ENCODE measurements around the gene FGFBP3. TPM values are rescaled to one million over a fixed set of nuclear protein-coding genes. Genes with fewer than 3 reads are reported as not detected.

The FGFBP3 gene
- total RNA-seq, 1 donor from 2014 or later, result 0.65 TPM

DNA sequence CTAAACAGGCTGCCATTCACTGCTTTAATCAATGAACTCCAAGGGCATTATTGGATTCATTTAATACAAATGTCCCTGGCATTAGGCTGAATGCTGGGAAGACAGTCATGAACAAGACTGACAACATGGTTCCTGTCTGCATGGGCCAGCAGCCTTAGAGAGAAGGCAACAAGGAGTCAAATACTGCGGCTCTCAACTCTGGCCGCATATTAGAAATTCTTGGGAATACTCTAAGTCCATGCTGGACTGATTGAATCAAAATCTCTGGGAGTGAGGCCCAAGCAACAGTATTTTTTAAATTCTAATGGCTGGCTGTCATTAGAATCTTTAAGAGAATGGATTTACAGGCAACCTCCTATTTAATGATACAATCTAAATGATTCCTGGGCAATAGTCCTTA is 34.1 kb downstream of the FGFBP3 start:
- DNase-seq (ENCODE audit: low spot score), result no peak
- intact Hi-C loops (cut with DNase I), result no loop called here

- intact Hi-C loops (cut with DNase I), result no loop called here
- no peak for DNase-seq (ENCODE audit: low spot score)
Observed at GRCh38 chr10:91865562-91866081, 43.7 kb downstream of the FGFBP3 start.

GRCh38 chr10:91864744-91865143 is 44.5 kb downstream of the FGFBP3 start:
- DNase-seq (ENCODE audit: low spot score), result no peak
- intact Hi-C loops (cut with DNase I), result no loop called here

DNA sequence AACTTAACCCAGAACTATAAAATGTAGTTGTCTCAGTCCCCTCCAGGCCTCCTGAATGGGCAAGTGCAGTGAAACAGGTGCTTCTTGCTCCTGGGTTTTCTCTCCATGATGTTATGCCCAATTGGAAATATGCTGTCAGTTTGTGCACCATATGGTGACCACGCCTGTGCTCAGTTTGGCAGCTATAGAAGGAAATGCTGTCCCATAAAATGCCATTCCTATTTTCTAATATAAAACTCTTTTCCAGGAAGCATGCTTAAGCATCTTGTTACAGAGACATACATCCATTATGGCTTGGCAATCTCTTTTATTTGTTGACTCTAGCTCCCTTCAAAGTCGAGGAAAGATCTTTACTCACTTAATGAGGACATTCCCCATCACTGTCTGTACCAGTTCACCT is 45.2 kb downstream of the FGFBP3 start:
- intact Hi-C loops (cut with DNase I), result no loop called here
- DNase-seq (ENCODE audit: low spot score), result no peak

GRCh38 chr10:91860885-91861284 is 48.4 kb downstream of the FGFBP3 start:
- no peak for DNase-seq (ENCODE audit: low spot score)
- intact Hi-C loops (cut with DNase I), result no loop called here

DNA sequence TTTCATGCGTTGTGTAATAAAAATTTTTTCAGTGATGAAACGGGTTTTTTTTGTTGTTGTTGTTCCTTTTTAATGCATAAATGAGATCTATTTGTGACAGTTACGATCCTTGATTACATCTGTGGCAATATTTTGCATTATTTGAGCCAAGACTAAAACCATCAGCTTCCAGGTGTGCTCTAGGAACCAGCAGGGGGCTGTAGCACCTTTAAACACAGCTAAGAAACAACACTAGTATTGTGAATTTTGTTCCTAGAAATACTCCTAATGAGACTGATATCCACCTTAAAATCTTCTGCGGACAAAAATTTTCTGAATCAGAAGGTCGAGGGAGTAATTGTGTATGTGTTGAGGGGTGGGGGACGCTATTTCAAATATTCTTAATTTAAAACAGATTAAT is 52.6 kb downstream of the FGFBP3 start:
- no peak for DNase-seq (ENCODE audit: low spot score)
- intact Hi-C loops (cut with DNase I), result no loop called here

Other genes starting within 250 kb of the FGFBP3 start
- 15.9 TPM for gene TNKS2, start 111.1 kb downstream of the FGFBP3 start, total RNA-seq
- gene BTAF1, start 14.3 kb upstream of the FGFBP3 start, total RNA-seq, result 15.9 TPM

All from cardiac septum (tissue), 1 donor.